DND-41 (cell line): ENCODE measurements around the gene BRAP.
"Not testable (repeated sequence)": the region's sequence is repeated elsewhere in the genome, so short reads cannot be mapped to it uniquely, and the experiment has no call there.

ENCODE experiments used
- ATAC-seq: fragments of 200-7000 bp; cut with Tn5 transposase; 3 replicates; pipeline ENCODE4 v1.9.1; 2021; ENCODE audit warnings: low read depth; ENCODE audit not compliant: insufficient read depth
- DNase-seq: peaks from one replicate; pipeline ENCODE4 v3.0.0-alpha.2; 2020
- H2AFZ ChIP-seq: 2 replicates; pipeline ENCODE4 v1.6.0; 2012; ENCODE audit warnings: low read depth, low read length
- H3K27ac ChIP-seq: 2 replicates; pipeline ENCODE4 v1.5.1; 2012; ENCODE audit warnings: low read length, inconsistent platforms
- H3K27me3 ChIP-seq: fragments of 200-600 bp; sonication (generic); 2 replicates; pipeline ENCODE4 v1.6.0; 2012; ENCODE audit warnings: low read length, mild to moderate bottlenecking, inconsistent platforms; ENCODE audit not compliant: insufficient read depth, poor library complexity
- H3K36me3 ChIP-seq: 2 replicates; pipeline ENCODE4 v1.5.1; 2012; ENCODE audit warnings: low read length, inconsistent platforms; ENCODE audit not compliant: insufficient read depth
- H3K4me1 ChIP-seq: 2 replicates; pipeline ENCODE4 v1.5.1; 2012; ENCODE audit warnings: mild to moderate bottlenecking, low read length; ENCODE audit not compliant: insufficient read depth
- H3K4me2 ChIP-seq: 2 replicates; pipeline ENCODE4 v1.6.0; 2012; ENCODE audit warnings: mild to moderate bottlenecking, moderate library complexity, low read length, inconsistent platforms; ENCODE audit not compliant: insufficient read depth
- H3K4me3 ChIP-seq, 2 experiments: fragments of 200-600 bp in 1 of 2; shearing (Covaris generic) in 1 of 2; 2 replicates each; pipeline ENCODE4 v1.5.1; 2012 to 2016; ENCODE audit warnings: inconsistent platforms in 2 of 2, low read length in 2 of 2, mild to moderate bottlenecking in 2 of 2, low read depth in 1 of 2, moderate library complexity in 1 of 2
- H3K79me2 ChIP-seq: 2 replicates; pipeline ENCODE4 v1.6.0; 2012; ENCODE audit warnings: low read length, inconsistent platforms; ENCODE audit not compliant: insufficient read depth
- H3K9ac ChIP-seq: 2 replicates; pipeline ENCODE4 v1.6.0; 2012; ENCODE audit warnings: low read depth, mild to moderate bottlenecking, inconsistent platforms, low read length, moderate library complexity
- H3K9me3 ChIP-seq: 2 replicates; pipeline ENCODE4 v1.5.1; 2012; ENCODE audit warnings: low read length, moderate library complexity, mild to moderate bottlenecking, inconsistent platforms; ENCODE audit not compliant: insufficient read depth, severe bottlenecking
- H4K20me1 ChIP-seq: 2 replicates; pipeline ENCODE4 v1.6.0; 2012; ENCODE audit warnings: low read length; ENCODE audit not compliant: insufficient read depth
- EZH2 ChIP-seq: IDR thresholded peaks from 3 replicates; pipeline ENCODE4 v1.6.1; 2012; ENCODE audit warnings: borderline replicate concordance, low read depth, mild to moderate bottlenecking, moderate library complexity, low read length, inconsistent platforms; ENCODE audit not compliant: severe bottlenecking
- TF ChIP-seq, protein P1 (sequence below): IDR thresholded peaks from 2 replicates; pipeline ENCODE4 v1.5.1; 2012; ENCODE audit warnings: borderline replicate concordance, low read length, moderate library complexity, mild to moderate bottlenecking; ENCODE audit not compliant: poor library complexity, severe bottlenecking; ENCODE audit errors: extremely low read depth

BRAP gene

DNA sequence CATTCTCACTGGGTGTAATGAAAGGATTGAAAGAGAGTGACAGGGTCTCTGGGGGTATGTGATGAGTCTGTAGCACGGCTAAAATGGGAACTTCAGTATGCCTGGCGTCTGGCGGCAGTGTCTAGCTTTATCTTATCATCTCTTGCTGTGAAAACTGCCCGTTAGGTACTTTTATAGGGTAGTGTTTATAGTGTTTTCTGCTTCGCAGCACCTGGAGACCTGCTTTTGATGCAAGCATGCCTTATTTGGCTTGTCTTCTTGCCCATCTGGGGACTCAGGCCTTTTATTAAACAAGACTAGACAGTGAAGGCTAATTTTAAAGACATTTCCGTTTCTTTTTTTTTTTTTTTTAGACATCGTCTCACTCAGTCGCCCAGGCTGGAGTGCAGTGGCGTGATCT lies 44.7 kb upstream of the BRAP start:
- Histone ChIP-seq H3K9ac (no peak overlapping the region), H3K36me3 (peaks cover 20% of the 10 kb centered on the region), H3K9me3 (no peaks in the 10 kb centered on the region), H3K27ac (no peak overlapping the region), H3K27me3 (no peaks in the 10 kb centered on the region), H3K4me3 (no peak overlapping the region), H3K4me1 (no peaks in the 10 kb centered on the region), H2AFZ (no peak overlapping the region), H4K20me1 (no peaks in the 10 kb centered on the region), H3K4me2 (no peak overlapping the region), H3K79me2 (no peaks in the 10 kb centered on the region)
- ATAC-seq: no peak
- TF ChIP-seq, protein P1, sequence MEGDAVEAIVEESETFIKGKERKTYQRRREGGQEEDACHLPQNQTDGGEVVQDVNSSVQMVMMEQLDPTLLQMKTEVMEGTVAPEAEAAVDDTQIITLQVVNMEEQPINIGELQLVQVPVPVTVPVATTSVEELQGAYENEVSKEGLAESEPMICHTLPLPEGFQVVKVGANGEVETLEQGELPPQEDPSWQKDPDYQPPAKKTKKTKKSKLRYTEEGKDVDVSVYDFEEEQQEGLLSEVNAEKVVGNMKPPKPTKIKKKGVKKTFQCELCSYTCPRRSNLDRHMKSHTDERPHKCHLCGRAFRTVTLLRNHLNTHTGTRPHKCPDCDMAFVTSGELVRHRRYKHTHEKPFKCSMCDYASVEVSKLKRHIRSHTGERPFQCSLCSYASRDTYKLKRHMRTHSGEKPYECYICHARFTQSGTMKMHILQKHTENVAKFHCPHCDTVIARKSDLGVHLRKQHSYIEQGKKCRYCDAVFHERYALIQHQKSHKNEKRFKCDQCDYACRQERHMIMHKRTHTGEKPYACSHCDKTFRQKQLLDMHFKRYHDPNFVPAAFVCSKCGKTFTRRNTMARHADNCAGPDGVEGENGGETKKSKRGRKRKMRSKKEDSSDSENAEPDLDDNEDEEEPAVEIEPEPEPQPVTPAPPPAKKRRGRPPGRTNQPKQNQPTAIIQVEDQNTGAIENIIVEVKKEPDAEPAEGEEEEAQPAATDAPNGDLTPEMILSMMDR: no peak
- TF ChIP-seq EZH2: no peak
- no peak for DNase-seq

DNA sequence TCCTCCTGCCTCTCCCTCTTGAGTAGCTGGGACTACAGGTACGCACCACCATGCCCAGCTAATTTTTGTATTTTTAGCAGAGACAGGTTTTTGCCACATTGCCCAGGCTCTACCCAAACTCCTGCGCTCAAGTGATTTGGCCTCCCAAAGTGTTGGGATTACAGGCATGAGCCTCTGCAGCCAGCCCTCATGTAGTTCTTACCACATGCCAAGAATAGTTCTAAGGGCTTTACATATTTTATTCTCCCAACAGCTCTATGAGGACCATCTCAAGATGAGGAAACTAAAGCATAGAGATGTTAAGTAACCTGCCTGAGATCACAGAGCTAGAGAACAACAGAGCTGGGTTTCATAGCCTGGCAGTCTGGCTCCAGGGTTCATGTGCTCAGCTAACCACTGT lies 43.0 kb upstream of the BRAP start:
- Histone ChIP-seq H3K79me2 (no peaks in the 10 kb centered on the region), H3K9me3 (no peaks in the 10 kb centered on the region), H2AFZ (no peak overlapping the region), H3K27ac (no peak overlapping the region), H3K36me3 (peaks cover 19% of the 10 kb centered on the region), H3K9ac (no peak overlapping the region), H3K4me2 (no peak overlapping the region), H3K4me1 (no peaks in the 10 kb centered on the region), H4K20me1 (no peaks in the 10 kb centered on the region), H3K27me3 (no peaks in the 10 kb centered on the region), H3K4me3 (no peak overlapping the region)
- ATAC-seq (no peak), DNase-seq (no peak)
- TF ChIP-seq, protein P1: no peak
- no peak for TF ChIP-seq EZH2

DNA sequence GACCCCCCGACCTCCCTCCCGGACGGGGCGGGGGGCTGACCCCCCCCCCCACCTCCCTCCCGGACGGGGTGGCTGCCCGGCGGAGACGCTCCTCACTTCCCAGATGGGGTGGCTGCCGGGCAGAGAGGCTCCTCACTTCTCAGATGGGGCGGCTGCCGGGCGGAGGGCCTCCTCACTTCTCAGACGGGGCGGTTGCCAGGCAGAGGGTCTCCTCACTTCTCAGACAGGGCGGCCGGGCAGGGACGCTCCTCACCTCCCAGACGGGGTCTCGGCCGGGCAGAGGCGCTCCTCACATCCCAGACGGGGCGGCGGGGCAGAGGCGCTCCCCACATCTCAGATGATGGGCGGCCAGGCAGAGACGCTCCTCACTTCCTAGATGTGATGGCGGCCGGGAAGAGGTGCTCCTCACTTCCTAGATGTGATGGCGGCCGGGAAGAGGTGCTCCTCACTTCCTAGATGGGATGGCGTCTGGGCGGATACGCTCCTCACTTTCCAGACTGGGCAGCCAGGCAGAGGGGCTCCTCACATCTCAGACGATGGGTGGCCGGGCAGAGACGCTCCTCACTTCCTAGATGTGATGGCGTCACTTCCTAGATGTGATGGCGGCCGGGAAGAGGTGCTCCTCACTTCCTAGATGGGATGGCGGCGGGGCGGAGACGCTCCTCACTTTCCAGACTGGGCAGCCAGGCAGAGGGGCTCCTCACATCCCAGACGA lies 38.0 kb upstream of the BRAP start:
- H4K20me1 ChIP-seq, H3K79me2 ChIP-seq, H3K4me1 ChIP-seq, H3K27me3 ChIP-seq, H3K9me3 ChIP-seq, DNase-seq, H3K4me3 ChIP-seq, ATAC-seq, H2AFZ ChIP-seq, H3K4me2 ChIP-seq, H3K9ac ChIP-seq, H3K27ac ChIP-seq: not testable (repeated sequence)
- peaks cover 10% of the 10 kb centered on the region; the same call in 1 of the 2 replicates for H3K36me3 ChIP-seq

DNA sequence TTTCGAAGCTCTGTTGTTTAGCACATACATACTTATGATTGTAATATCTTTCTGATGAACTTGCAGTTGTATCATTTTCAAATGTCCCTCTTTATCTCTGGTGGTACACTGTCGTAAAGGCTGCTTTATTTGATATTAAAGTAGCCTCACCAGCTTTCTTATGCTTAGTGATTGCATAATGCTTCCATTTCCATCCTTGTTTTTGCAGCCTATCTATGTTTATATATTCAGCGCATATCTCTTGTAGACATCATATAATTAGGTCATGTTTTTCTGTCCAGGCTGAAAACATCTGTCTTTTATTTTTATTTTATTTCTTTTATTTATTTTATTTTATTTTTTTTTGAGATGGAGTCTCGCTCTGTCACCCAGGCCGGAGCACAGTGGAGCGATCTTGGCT lies 34.7 kb upstream of the BRAP start:
- no peak overlapping the region for H3K27ac ChIP-seq
- H3K4me2 ChIP-seq: no peak overlapping the region
- no peaks in the 10 kb centered on the region for H3K4me1 ChIP-seq
- ATAC-seq: no peak
- no peak overlapping the region for H3K4me3 ChIP-seq
- no peak overlapping the region for H3K9ac ChIP-seq
- TF ChIP-seq EZH2: no peak
- TF ChIP-seq, protein P1: no peak
- no peaks in the 10 kb centered on the region for H3K79me2 ChIP-seq
- H3K36me3 ChIP-seq: peaks cover 30% of the 10 kb centered on the region
- DNase-seq: no peak
- H3K27me3 ChIP-seq: no peaks in the 10 kb centered on the region
- no peaks in the 10 kb centered on the region for H3K9me3 ChIP-seq
- no peaks in the 10 kb centered on the region for H4K20me1 ChIP-seq
- H2AFZ ChIP-seq: no peak overlapping the region

DNA sequence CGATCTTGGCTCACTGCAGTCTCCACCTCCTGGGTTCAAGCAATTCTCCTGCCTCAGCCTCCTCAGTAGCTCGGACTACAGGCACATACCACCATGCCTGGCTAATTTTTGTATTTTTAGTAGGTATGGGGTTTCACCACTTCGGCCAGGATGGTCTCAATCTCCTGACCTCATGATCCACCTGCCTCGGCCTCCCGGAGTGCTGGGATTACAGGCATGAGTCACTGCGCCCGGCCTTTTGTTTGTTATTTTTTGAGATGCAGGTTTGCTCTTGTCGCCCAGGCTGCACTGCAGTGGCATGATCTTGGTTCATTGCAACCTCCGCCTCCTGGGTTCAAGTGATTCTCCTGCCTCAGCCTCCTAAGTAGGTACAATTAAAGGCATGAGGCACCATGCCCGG lies 33.6 kb upstream of the BRAP start:
- not testable (repeated sequence) for H3K27me3 ChIP-seq, H3K9me3 ChIP-seq, DNase-seq, H3K4me3 ChIP-seq, H4K20me1 ChIP-seq, H3K4me1 ChIP-seq, H3K4me2 ChIP-seq, H3K27ac ChIP-seq, H3K9ac ChIP-seq, ATAC-seq, H2AFZ ChIP-seq, H3K79me2 ChIP-seq
- H3K36me3 ChIP-seq: peaks cover 36% of the 10 kb centered on the region
